CD4-positive, CD25-positive, alpha-beta regulatory T cell (primary cell): Measurements from ENCODE around the gene ELMOD2. TPM values are rescaled to one million over a fixed set of nuclear protein-coding genes. Genes with fewer than 3 reads are reported as not detected.

Experiments used
- ATAC-seq, 2 donors: fragments of 150-1000 bp; cut with Tn5 transposase; one replicate each; pipeline ENCODE4 v1.10.0; 2021; ENCODE audit warnings: low read depth in 2 of 2, moderate number of reproducible peaks in 2 of 2, moderate library complexity in 1 of 2
- DNase-seq, 3 donors: peaks; one replicate each; pipeline versions ENCODE4 v3.0.0 to v3.0.0-alpha.2; 2012 to 2022; ENCODE audit warnings: mixed read lengths in 1 of 3
- H3K27ac ChIP-seq: one replicate; pipeline ENCODE4 v1.7.0; 2013; ENCODE audit warnings: mild to moderate bottlenecking, low read length; ENCODE audit not compliant: insufficient read depth, poor library complexity, severe bottlenecking
- H3K27me3 ChIP-seq: one replicate; pipeline ENCODE4 v1.7.0; 2013; ENCODE audit warnings: low read length; ENCODE audit not compliant: control insufficient read depth, insufficient read depth
- H3K36me3 ChIP-seq: one replicate; pipeline ENCODE4 v1.7.0; 2013; ENCODE audit warnings: mild to moderate bottlenecking, low read length, moderate library complexity; ENCODE audit not compliant: control insufficient read depth, insufficient read depth
- H3K4me1 ChIP-seq: 2 replicates; pipeline ENCODE4 v1.7.0; 2013; ENCODE audit warnings: mild to moderate bottlenecking, low read length; ENCODE audit not compliant: insufficient read depth, control insufficient read depth, poor library complexity, severe bottlenecking
- H3K4me3 ChIP-seq: one replicate; pipeline ENCODE4 v1.7.0; 2013; ENCODE audit warnings: low read depth, mild to moderate bottlenecking, low read length, moderate library complexity
- H3K9me3 ChIP-seq, 2 experiments: 1 replicate in 1 of 2; 2 replicates in 1 of 2; pipeline ENCODE4 v1.7.0; 2013; ENCODE audit warnings: low read length in 2 of 2, mild to moderate bottlenecking in 1 of 2, moderate library complexity in 1 of 2; ENCODE audit not compliant: control insufficient read depth in 2 of 2
- H3K27ac Mint-ChIP-seq, 3 donors: one replicate each; pipeline ENCODE4 v1.8.0; 2020 to 2022; ENCODE audit warnings: mild to moderate bottlenecking in 3 of 3, mixed read lengths in 3 of 3, moderate library complexity in 2 of 3
- H3K27me3 Mint-ChIP-seq: one replicate; pipeline ENCODE4 v1.8.0; 2022; ENCODE audit warnings: mild to moderate bottlenecking, mixed read lengths
- H3K36me3 Mint-ChIP-seq: one replicate; pipeline ENCODE4 v1.8.0; 2020; ENCODE audit warnings: mixed read lengths
- H3K4me1 Mint-ChIP-seq, 4 donors: one replicate each; pipeline ENCODE4 v1.8.0; 2020 to 2022; ENCODE audit warnings: mixed read lengths in 4 of 4, mild to moderate bottlenecking in 1 of 4
- H3K4me3 Mint-ChIP-seq, 4 donors: one replicate each; pipeline ENCODE4 v1.8.0; 2020 to 2022; ENCODE audit warnings: mild to moderate bottlenecking in 4 of 4, mixed read lengths in 4 of 4, moderate library complexity in 3 of 4
- H3K9me3 Mint-ChIP-seq, 7 donors: one replicate each; pipeline ENCODE4 v1.8.0; 2020 to 2022; ENCODE audit warnings: mixed read lengths in 7 of 7, mild to moderate bottlenecking in 3 of 7, moderate library complexity in 2 of 7
- polyA plus RNA-seq, 4 donors: library from polyadenylated mRNA; unstranded; fragments of 300-500 nt; fragmentation: Illumina TruSeq; gene quantifications; one replicate each; pipeline ENCODE4 v1.2.3, GENCODE V29; 2021
- total RNA-seq: library from RNA; stranded (reverse); gene quantifications from one replicate; pipeline ENCODE4 v1.2.3, GENCODE V29; 2022

The ELMOD2 gene, protein sequence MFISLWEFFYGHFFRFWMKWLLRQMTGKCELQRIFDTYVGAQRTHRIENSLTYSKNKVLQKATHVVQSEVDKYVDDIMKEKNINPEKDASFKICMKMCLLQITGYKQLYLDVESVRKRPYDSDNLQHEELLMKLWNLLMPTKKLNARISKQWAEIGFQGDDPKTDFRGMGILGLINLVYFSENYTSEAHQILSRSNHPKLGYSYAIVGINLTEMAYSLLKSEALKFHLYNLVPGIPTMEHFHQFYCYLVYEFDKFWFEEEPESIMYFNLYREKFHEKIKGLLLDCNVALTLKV
- total RNA-seq (14.4 TPM), polyA plus RNA-seq (10 to 100 TPM in 2 of 4 donors, 1 to 10 TPM in 2; 8.3 to 14.8 (median 10.2) TPM)

DNA sequence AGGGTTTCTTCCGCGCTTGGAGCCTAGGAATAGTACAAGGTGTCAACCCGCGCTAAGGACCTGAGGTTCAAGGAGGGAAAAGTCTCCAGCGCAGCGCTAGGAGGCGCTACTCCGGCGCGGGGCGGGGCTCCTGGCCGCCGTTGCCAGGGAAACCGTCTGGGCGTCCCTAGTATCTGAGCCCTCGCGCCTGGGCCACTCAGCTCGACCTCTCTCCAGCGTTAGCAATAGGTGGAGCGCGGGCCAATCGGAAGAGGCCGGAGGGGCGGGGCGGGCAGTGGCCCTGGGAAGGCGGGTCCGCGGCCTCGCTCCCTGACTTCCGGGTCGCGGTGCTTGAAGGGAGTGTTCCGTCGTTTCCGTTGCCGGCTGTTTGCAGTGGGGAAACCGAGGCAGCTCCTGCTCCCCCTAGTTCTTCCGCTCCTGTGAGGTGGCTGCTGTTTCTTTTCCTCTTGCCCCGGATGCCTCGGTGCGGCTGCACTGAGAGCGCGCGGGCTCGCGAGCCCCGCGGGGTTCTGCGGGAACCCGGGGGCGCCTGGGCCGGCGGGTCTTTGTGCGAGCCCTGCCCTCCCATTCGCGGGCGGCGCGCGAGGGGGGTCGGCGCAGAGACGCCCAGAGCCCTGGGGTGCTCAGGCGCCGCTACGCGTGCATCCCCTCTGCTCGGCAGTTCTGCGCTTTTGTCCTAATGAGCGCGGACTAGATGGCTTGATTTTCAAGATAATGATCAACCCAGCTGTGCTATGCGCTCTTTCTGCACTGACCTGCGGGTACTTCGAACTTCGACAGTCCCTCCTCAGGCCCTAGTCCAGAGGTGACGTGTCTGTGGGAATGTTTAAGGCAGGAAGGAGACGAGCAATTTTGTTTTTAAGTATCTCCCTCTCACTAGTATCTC, at the start of gene ELMOD2:
Gene ELMOD2, plus strand, starts transcription at position 312 of the 886 bp plus-strand sequence. CDS start 1,261 bp downstream, outside the sequence.
- Histone ChIP-seq H3K4me1 (peaks cover 8% of the 10 kb centered on the region), H3K27ac (peak within 1 kb of the TSS; percentile 69), H3K9me3 (no peaks in the 10 kb centered on the region), H3K27me3 (no peaks in the 10 kb centered on the region), H3K36me3 (peaks cover 3% of the 10 kb centered on the region), H3K4me3 (peak within 1 kb of the TSS; percentile 94)
- peak within 1 kb of the TSS; percentile 82 to 94 (median 90) for H3K4me3 Mint-ChIP-seq
- peaks cover 10 to 36% (median 24%) of the 10 kb centered on the region in 4 donors for H3K4me1 Mint-ChIP-seq
- peaks cover 4% of the 10 kb centered on the region for H3K27me3 Mint-ChIP-seq
- peaks cover 0 to 4% (median 0%) of the 10 kb centered on the region in 7 donors for H3K9me3 Mint-ChIP-seq
- peak within 1 kb of the TSS; percentile 45 to 92 (median 83) for H3K27ac Mint-ChIP-seq
- peaks cover 19% of the 10 kb centered on the region for H3K36me3 Mint-ChIP-seq
- peak; percentile 99 to 100 for ATAC-seq
- peak; percentile 96 to 98 (median 97) for DNase-seq

DNA sequence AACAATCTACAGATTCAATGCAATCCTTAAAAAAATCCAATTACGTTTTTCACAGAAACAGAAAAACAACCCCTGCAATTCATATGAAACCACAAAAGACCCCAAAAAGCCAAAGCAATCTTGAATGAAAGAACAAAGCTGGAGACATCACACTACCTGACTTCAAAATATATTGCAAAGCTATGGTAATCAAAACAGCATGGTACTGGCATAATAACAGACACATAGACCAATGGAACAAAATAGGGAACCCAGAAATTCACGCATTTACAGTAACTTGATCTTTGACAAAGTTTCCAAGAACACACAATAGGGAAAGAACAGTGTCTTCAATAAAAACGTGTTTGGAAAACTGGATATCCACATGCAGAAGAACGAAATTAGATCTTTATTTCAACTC, 40.5 kb upstream of the ELMOD2 start:
- Mint-ChIP-seq H3K36me3 (no peaks in the 10 kb centered on the region), H3K9me3 (peaks cover 0 to 11% (median 1%) of the 10 kb centered on the region in 7 donors), H3K4me3 (no peak overlapping the region), H3K27me3 (peaks cover 4% of the 10 kb centered on the region), H3K27ac (peak overlapping the region in 1 of 3 donors; percentile 3), H3K4me1 (no peaks in the 10 kb centered on the region)
- no peak overlapping the region for H3K27ac ChIP-seq
- H3K27me3 ChIP-seq, result no peaks in the 10 kb centered on the region
- no peaks in the 10 kb centered on the region for H3K4me1 ChIP-seq
- no peak overlapping the region for H3K4me3 ChIP-seq
- H3K9me3 ChIP-seq, result no peaks in the 10 kb centered on the region
- ATAC-seq (no peak), DNase-seq (no peak)
- H3K36me3 ChIP-seq, result no peaks in the 10 kb centered on the region

DNA sequence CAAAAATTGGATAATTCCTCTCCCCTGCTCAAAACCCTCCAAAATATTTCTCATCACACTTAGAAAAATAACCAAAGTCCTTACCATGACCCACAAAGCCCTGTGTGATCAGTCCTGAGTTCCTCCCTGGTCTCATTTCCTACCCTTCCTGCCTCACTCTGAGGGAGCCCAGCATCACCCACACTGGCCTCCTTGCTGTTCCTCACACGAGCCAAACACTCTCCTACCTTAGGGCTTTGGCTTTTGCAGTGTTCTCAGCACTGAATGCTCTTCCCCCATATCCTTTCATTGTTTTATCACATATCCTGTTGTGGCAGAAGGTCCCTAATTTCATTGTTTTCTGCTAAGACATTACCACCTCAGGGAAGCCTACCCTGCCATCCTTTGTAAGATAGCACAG, 38.0 kb upstream of the ELMOD2 start:
- peaks cover 0 to 11% (median 1%) of the 10 kb centered on the region in 7 donors for H3K9me3 Mint-ChIP-seq
- Histone ChIP-seq H3K4me1 (no peaks in the 10 kb centered on the region), H3K4me3 (no peak overlapping the region), H3K36me3 (no peaks in the 10 kb centered on the region), H3K27ac (no peak overlapping the region), H3K27me3 (no peaks in the 10 kb centered on the region), H3K9me3 (no peaks in the 10 kb centered on the region)
- no peaks in the 10 kb centered on the region for H3K4me1 Mint-ChIP-seq
- ATAC-seq, result no peak
- peaks cover 4% of the 10 kb centered on the region for H3K27me3 Mint-ChIP-seq
- no peak overlapping the region for H3K27ac Mint-ChIP-seq
- H3K36me3 Mint-ChIP-seq, result no peaks in the 10 kb centered on the region
- no peak for DNase-seq
- no peak overlapping the region for H3K4me3 Mint-ChIP-seq

DNA sequence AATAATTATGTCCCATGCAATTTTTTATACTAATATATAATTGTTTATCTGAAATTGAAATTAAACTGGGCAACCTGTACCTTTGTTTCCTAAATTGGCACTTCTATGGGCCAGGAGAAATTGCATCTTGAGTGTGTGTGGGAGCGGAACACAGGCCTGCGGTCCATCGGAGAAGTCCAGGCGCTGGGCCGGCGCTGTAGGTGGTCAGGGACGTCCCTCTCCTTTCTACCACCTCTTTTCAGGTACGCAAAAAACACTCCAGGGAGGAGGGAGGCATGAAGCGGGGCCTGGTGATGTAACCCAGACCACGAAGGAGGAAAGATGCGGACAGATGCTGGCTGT, 26.6 kb upstream of the ELMOD2 start:
- peaks cover 43% of the 10 kb centered on the region for H3K27me3 ChIP-seq
- Mint-ChIP-seq H3K4me1 (peaks cover 0 to 7% (median 0%) of the 10 kb centered on the region in 4 donors), H3K9me3 (peaks cover 0 to 5% (median 0%) of the 10 kb centered on the region in 7 donors), H3K36me3 (peaks cover 3% of the 10 kb centered on the region), H3K27me3 (peaks cover 53% of the 10 kb centered on the region), H3K4me3 (peak overlapping the region in 1 of 4 donors; percentile 23), H3K27ac (no peak overlapping the region)
- H3K27ac ChIP-seq, result no peak overlapping the region
- H3K4me3 ChIP-seq, result no peak overlapping the region
- peaks cover 0 to 1% of the 10 kb centered on the region in 2 experiments for H3K9me3 ChIP-seq
- DNase-seq, result no peak
- no peak for ATAC-seq
- no peaks in the 10 kb centered on the region for H3K36me3 ChIP-seq
- no peaks in the 10 kb centered on the region for H3K4me1 ChIP-seq

DNA sequence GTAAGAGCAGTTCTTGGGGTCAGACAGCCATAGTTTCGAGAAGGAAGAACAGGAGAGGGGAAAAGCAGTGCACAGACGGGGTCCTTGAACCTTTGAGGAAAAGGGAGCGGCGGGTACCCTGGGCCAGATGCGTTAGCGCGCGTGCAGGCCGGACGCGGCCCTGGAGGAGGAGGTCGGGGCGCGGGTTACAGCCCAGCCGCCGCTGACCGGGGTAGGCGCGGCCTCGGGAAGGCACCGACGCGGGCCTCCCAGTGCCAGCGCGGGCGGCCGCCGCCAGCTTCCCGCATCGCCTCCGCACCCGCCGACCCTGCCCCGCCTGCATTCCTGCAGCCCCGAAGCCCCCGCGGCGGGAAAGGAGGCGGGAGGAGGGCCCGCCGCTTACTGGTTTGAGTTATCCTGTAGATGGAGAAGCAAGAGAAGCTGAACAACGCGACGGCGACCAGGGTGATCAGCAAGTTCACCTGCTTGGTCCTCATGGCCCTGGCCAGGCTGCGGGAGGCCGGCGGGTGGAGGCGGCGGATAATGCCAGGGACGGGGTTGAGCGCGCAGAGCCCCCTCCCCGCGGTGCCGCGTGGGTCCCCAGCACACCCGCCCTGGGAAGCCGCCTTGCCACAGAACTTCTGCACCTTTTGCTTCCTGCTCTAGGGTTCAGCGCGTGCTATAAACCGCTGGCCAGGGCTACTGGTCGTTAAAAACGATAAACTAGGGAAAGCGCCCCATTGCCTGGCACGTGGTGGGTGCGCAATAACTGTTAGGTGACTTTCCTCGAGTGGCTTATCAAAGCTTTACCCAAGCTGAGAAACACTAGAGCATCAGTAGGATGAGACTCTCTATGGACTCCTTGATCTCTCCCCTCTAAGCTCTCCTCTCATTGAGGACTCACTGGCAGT, 26.0 kb upstream of the ELMOD2 start, which contains the start of gene MGAT4D:
Gene MGAT4D, minus strand, starts transcription at position 547 of the 890 bp plus-strand sequence. Its CDS starts 71 bp downstream, at position 476.
- peaks cover 3% of the 10 kb centered on the region for H3K36me3 Mint-ChIP-seq
- Histone ChIP-seq H3K27me3 (peaks cover 43% of the 10 kb centered on the region), H3K4me1 (no peaks in the 10 kb centered on the region), H3K36me3 (no peaks in the 10 kb centered on the region), H3K4me3 (no peak within 1 kb of the TSS), H3K27ac (no peak within 1 kb of the TSS), H3K9me3 (peaks cover 0 to 1% of the 10 kb centered on the region in 2 experiments)
- peaks cover 0 to 5% (median 0%) of the 10 kb centered on the region in 7 donors for H3K9me3 Mint-ChIP-seq
- ATAC-seq, result no peak
- peak within 1 kb of the TSS in 2 of 4 donors; percentile 23 to 32 for H3K4me3 Mint-ChIP-seq
- H3K27me3 Mint-ChIP-seq, result peaks cover 55% of the 10 kb centered on the region
- H3K27ac Mint-ChIP-seq, result no peak within 1 kb of the TSS
- H3K4me1 Mint-ChIP-seq, result peaks cover 0 to 7% (median 0%) of the 10 kb centered on the region in 4 donors
- DNase-seq, result no peak

DNA sequence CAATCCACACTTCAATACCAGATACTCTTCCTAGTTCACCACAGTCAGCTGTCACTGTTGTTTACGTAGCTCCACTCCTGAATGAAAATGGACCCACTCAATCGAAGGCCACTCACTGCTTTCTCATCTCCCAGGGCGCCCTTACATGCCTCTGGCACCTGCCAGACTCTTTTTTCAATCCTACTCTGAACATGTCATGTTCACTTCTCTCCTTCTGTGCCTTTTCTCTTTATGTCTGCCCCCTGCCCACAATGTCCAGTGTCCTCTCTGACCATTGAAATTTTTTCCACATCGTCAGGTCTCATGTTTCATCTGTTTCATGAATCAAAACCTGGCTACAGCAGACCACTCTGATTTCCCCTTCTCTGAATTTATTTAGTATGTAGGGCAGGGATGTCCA, 24.6 kb upstream of the ELMOD2 start:
- DNase-seq (no peak), ATAC-seq (no peak)
- H3K27ac Mint-ChIP-seq, result no peak overlapping the region
- no peak overlapping the region for H3K4me3 Mint-ChIP-seq
- no peaks in the 10 kb centered on the region for H3K36me3 ChIP-seq
- H3K27ac ChIP-seq, result no peak overlapping the region
- H3K9me3 ChIP-seq, result peaks cover 0 to 1% of the 10 kb centered on the region in 2 experiments
- H3K27me3 ChIP-seq, result peaks cover 43% of the 10 kb centered on the region
- peaks cover 0 to 7% (median 0%) of the 10 kb centered on the region in 4 donors for H3K4me1 Mint-ChIP-seq
- H3K4me1 ChIP-seq, result no peaks in the 10 kb centered on the region
- peaks cover 3% of the 10 kb centered on the region for H3K36me3 Mint-ChIP-seq
- H3K4me3 ChIP-seq, result no peak overlapping the region
- peaks cover 0 to 6% (median 0%) of the 10 kb centered on the region in 7 donors for H3K9me3 Mint-ChIP-seq
- H3K27me3 Mint-ChIP-seq, result peaks cover 54% of the 10 kb centered on the region

DNA sequence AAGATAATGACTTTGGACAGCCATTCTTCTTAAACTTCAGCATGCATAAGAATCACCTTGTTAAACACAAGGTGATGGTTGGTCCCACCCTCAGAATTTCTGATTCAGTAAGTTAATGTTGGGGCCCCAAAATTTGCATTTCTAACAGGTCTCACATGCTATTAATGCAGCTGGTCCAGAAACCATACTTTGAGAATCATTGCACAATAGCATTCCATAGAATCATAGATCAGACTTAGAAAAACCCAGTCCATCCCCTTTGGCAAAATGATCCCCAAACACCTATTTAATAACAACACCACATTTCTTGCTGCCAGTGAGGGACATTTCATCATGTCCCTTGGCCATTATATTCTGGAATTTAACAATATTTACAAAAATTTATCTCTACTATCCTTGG, 19.7 kb upstream of the ELMOD2 start:
- Mint-ChIP-seq H3K27ac (no peak overlapping the region), H3K36me3 (peaks cover 3% of the 10 kb centered on the region), H3K9me3 (peaks cover 0 to 4% (median 2%) of the 10 kb centered on the region in 7 donors), H3K27me3 (peaks cover 34% of the 10 kb centered on the region), H3K4me1 (no peaks in the 10 kb centered on the region), H3K4me3 (no peak overlapping the region)
- Histone ChIP-seq H3K36me3 (no peaks in the 10 kb centered on the region), H3K9me3 (no peaks in the 10 kb centered on the region), H3K4me1 (no peaks in the 10 kb centered on the region), H3K27me3 (peaks cover 32% of the 10 kb centered on the region), H3K4me3 (no peak overlapping the region), H3K27ac (no peak overlapping the region)
- ATAC-seq (no peak), DNase-seq (no peak)
